GM12873 (cell line): ENCODE results near the gene CFAP97.
A peak's percentile ranks its signal among the peaks of the same experiment; 100 is the strongest.

ENCODE experiments used
- CTCF ChIP-seq: IDR thresholded peaks from 2 replicates; pipeline ENCODE4 v1.5.1; 2012; ENCODE audit warnings: low read depth, mild to moderate bottlenecking, moderate library complexity, low read length, control low read depth; ENCODE audit not compliant: insufficient read depth; ENCODE audit errors: missing control alignments

Gene CFAP97

GRCh38 chr4:185128272-185129119, 75.3 kb downstream of the CFAP97 start:
- TF ChIP-seq CTCF: peak; percentile 36

- TF ChIP-seq CTCF: no peak
These were observed 76.5 kb downstream of the CFAP97 start for GRCh38 chr4:185127021-185127925.

GRCh38 chr4:185124006-185124405, 79.8 kb downstream of the CFAP97 start:
- no peak for TF ChIP-seq CTCF

- no peak for TF ChIP-seq CTCF
These were observed 81.0 kb downstream of the CFAP97 start for GRCh38 chr4:185122681-185123345.

- no peak for TF ChIP-seq CTCF
These were observed 83.2 kb downstream of the CFAP97 start for GRCh38 chr4:185120631-185120946.

GRCh38 chr4:185119927-185120630, 83.7 kb downstream of the CFAP97 start:
- TF ChIP-seq CTCF: no peak

- TF ChIP-seq CTCF: no peak
These were observed 84.9 kb downstream of the CFAP97 start for GRCh38 chr4:185118876-185119275.
